PC-3 (cell line): ENCODE measurements around the gene MBLAC1.

ENCODE experiments used
- CTCF ChIP-seq: fragments of 300-600 bp; sonication (generic); conservative IDR thresholded peaks from 2 replicates; pipeline ENCODE4 v1.5.1; 2017; ENCODE audit warnings: antibody characterized with exemption, low read depth, mild to moderate bottlenecking, low read length
- EZH2 ChIP-seq: fragments of 300-600 bp; sonication (generic); IDR thresholded peaks from one replicate; pipeline ENCODE4 v1.6.1; 2017; ENCODE audit warnings: antibody characterized with exemption, mild to moderate bottlenecking, low read length; ENCODE audit not compliant: unreplicated experiment

- TF ChIP-seq CTCF (no peak), EZH2 (no peak)
Observed at GRCh38 chr7:100102950-100103840, 23.6 kb upstream of the MBLAC1 start.
